HG02571 (cell line): Measurements from ENCODE around the gene HPSE2.
"Not testable (repeated sequence)": the region's sequence is repeated elsewhere in the genome, so short reads cannot be mapped to it uniquely, and the experiment has no call there.

Experiments used
- ATAC-seq: cut with Tn5 transposase; IDR thresholded peaks from one replicate; pipeline ENCODE4 v1.9.1; 2021; ENCODE audit warnings: mild to moderate bottlenecking, moderate library complexity; ENCODE audit not compliant: unreplicated experiment

HPSE2 gene

DNA sequence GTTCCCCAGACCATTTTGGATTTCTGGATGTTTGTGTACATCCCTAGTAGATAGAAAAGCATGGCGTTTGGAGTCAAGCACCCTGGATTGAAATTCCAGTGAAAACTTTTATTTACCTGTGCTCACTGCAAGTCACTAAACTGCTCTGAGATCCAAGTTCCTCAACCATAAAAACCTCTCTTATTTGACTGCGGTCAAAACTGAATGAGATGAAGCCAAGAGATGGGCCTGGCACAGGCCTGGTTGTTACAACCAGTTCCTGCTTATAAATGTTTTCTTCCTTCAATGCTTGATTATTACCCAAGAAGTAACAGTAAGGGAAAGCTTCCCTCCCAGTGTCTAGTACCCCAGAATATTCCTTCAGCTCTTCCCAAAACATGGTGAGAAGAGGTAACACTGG is 718.0 kb downstream of the HPSE2 start:
- no peak for ATAC-seq

DNA sequence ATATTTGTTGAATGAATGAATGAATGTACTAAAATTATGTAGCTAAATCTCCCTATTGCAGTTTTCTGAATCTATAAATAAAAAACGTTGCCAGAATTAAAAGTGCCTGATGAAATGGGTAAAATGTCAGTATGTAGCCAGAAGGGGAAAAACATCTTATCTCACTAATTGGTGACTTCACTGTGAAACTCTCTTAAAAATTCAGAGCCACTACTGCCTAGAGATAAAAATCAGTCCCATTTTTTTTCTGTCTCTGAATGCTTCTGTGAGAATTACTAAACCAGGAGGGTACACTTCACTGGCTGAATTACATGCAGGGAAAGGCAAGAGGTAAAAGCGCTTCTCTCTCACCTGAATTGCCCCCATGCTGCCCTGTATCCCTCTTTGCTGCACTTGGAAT is 719.3 kb downstream of the HPSE2 start:
- ATAC-seq, result no peak

- no peak for ATAC-seq
Measured at GRCh38 chr10:98513704-98514103, 721.9 kb downstream of the HPSE2 start.

GRCh38 chr10:98511876-98512275 is 723.8 kb downstream of the HPSE2 start:
- no peak for ATAC-seq

- no peak for ATAC-seq
Measured at GRCh38 chr10:98510412-98510995, 725.1 kb downstream of the HPSE2 start.

DNA sequence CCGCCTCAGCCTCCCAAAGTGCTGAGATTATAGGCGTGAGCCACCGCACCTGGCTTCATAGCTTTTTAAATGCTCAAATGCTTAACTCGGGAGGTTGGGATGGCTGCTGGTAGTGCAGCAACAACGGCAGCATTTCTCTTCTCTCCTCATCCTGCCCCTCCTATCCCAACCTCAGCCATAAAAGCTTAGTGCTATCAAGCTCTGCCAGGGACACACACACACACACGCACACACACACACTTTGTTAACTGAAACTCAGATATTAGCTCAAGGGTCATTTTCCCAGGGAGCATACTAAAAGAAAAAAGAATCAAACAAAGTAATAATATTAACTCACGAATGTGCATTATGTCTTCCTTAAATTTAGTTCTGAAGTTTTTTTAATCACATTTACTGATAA is 725.9 kb downstream of the HPSE2 start:
- ATAC-seq, result no peak

DNA sequence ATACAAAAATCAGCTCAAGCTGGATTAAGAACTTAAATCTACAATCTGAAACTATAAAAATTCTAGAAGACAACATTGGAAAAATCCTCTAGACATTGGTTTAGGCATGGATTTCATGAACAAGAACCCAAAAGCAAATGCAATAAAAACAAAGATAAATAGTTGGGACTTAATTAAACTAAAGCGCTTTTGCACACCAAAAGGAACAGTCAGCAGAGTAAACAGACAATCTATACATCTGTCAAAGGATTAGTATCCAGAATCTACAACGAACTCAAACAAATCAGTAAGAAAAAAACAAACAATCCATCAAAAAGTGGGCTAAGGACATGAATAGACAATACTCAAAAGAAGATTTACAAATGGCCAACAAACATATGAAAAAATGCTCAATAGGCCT is 733.1 kb downstream of the HPSE2 start:
- not testable (repeated sequence) for ATAC-seq

- ATAC-seq, result no peak
Measured at GRCh38 chr10:98492763-98493162, 742.9 kb downstream of the HPSE2 start.

GRCh38 chr10:98489561-98490481 is 745.8 kb downstream of the HPSE2 start:
- no peak for ATAC-seq

DNA sequence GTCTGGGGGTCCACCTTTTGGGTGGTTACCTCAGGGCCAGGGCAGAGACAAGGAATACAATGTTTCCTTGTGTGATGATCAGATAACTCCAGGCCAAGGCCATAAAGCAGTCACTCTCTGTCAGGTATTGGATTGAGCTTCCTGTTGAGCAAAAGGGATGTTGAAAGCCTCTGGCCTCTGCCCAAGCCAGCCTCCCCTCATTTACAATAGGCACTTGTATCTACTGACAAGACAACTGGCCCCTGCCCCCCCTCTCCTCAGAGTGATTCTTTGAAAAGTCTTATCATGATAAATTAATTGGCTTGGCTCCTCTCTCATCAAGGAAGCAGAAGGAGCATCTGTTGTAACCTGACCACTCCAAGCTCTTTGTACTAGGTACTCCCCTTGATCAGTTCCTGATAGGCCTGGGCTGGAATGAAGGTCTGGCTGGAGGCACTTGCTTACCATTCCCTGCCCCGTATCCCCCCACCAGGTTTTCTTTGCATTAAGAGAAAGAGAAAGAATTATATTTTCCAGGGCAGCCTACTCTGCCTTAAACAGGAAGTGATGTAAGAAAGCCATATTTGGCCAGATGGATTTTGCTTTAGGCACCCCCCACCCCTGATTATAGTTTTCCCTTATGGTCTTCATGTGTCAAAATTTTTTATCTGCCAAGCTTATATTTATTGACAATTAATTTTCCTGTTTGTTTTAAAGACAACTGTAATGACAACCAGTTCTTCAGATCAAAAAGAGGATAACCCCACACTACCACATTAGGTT is 746.8 kb downstream of the HPSE2 start:
- no peak for ATAC-seq

DNA sequence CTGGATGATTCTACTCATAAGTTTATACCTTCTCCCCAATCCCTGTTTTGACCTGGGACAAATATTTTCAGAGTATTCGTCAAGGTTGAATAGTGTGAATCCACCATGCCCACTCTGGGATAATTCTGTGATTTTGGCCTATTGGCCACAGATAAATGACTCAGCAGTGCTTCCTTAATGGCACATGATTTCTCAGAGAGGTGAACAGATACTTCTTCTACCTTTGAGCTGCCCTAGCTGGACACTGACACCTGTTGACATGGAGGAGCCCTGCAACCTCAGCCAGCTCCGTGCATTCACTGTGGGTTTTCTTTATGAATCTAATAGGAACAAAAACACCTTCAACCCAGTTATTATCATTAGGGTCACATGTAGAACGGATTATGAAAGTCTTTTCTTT is 748.0 kb downstream of the HPSE2 start:
- ATAC-seq, result no peak

DNA sequence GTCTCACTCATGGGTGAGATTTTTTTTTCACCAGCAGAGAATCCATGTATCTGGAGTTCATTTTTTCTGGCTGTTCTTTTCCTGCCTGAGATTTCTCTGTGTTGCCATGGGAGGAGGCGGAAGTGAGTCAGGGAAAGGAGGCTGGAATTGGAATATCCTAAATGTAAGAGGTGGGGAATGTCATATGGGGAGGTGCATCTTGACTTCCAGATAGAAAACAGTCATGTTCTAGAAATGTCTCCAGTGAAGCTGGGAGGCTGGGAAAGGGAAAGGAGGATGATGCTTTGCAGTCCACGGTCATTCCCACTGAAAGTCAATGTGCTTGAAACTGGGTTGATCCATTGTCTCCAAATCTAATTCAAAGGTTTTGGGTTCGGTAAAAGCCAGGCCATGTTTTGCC is 749.2 kb downstream of the HPSE2 start:
- ATAC-seq, result no peak

DNA sequence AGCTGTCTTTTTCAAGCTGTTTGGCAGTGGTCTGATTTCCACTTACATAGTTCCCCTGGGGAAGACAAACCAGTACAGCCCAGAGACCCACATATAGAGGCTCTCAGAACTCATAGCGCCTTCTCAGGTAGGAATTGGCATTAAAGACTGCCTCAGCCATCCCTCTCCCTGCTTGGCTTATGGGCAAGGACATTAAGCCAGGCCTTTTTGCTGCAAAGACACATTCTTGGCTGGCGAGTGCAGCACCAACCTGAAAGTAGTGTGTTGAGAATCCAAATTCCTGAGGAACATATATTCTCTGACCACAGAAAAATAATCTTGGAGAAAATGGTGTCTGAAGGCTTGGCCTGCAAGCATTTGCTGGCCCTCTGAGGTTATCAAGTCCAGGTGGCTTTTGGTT is 749.7 kb downstream of the HPSE2 start:
- no peak for ATAC-seq

GRCh38 chr10:98483658-98484057 is 752.0 kb downstream of the HPSE2 start:
- no peak for ATAC-seq

DNA sequence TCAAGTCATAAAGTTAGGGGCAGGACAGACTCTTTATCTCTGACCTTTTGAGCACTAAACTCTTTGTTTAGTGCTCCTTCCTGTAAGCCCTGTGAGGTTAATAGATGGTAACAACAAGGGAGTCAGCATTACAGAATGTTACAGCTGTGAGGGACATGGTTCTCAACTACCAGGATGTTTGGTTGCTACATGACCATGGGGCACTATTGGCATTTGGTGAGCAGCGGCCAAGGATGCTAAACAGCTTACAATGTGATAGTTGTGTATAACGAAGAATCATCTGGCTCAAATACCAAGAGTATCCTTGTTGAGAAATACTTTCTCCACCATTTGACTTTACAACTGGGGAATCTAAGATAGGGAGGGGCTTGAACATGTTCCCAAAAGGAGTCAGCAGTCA is 753.6 kb downstream of the HPSE2 start:
- ATAC-seq, result no peak

- ATAC-seq, result no peak
Measured at GRCh38 chr10:98481404-98481945, 754.2 kb downstream of the HPSE2 start.

DNA sequence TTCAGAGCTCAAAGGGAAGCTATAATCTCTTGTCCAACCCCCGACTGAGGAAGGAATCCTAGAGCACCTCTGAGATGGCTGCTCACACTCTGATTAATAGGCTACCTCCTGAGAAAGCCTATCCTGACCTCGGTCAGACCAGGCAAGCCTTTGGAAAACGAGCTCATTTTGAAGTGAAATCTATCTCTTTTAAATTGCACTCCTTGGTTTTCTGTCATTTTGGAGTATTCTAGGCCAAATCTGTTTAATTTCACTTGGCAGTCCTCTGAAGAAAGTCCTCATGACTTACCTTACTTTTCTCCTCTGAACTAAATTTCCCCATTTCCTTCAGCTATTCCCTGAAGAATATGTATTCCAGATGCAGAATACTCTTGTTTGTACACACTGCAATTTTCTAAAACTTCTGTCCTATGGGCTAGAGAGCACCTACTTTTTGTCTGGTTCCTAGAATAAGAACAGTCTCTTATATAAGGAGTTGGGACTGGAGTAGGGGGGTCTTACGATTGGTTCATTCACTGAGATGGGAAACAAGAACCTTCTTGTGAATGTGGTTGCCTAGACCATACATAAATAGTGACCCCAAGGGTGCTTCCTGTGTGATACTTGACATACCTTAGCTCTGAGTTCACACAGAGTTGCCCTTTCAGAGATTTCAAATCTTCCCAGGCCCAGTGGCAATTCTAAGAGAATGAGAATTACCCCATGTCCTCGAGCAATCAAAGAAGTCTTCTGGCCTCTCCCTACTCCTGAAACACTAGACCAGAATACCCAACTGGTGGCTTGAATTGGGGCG is 757.0 kb downstream of the HPSE2 start:
- ATAC-seq, result no peak

GRCh38 chr10:98477861-98478260 is 757.8 kb downstream of the HPSE2 start:
- ATAC-seq, result no peak

GRCh38 chr10:98474628-98475027 is 761.0 kb downstream of the HPSE2 start:
- no peak for ATAC-seq

DNA sequence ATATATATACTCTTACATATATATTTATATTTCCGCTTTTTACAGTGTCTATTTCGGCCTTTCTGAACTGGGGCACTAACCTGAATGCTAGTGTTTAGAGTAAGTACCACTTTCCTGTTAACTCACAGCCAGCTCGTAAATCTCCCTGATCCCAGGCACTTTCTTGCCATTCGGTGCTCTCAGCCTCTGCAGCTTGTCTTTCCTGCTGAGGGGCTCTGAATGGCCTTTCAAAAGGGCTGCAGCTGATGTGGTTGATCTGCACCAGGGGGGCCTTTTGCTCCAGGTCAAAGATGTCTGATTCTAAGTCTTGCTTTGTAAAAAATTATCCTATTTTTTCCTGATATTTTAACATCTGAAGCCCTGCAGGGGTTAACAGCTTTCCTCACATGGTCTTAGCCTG is 763.5 kb downstream of the HPSE2 start:
- ATAC-seq, result no peak

GRCh38 chr10:98470850-98471249 is 764.8 kb downstream of the HPSE2 start:
- no peak for ATAC-seq
